ENCODE data around the gene SMCO1.
"Not testable (repeated sequence)": the region's sequence is repeated elsewhere in the genome, so short reads cannot be mapped to it uniquely, and the experiment has no call there.

The SMCO1 gene, protein sequence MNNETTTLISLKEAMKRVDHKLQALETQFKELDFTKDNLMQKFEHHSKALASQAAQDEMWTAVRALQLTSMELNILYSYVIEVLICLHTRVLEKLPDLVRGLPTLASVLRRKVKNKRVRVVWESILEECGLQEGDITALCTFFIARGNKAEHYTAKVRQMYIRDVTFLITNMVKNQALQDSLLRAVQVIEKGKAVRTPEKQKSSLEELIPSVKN

DNA sequence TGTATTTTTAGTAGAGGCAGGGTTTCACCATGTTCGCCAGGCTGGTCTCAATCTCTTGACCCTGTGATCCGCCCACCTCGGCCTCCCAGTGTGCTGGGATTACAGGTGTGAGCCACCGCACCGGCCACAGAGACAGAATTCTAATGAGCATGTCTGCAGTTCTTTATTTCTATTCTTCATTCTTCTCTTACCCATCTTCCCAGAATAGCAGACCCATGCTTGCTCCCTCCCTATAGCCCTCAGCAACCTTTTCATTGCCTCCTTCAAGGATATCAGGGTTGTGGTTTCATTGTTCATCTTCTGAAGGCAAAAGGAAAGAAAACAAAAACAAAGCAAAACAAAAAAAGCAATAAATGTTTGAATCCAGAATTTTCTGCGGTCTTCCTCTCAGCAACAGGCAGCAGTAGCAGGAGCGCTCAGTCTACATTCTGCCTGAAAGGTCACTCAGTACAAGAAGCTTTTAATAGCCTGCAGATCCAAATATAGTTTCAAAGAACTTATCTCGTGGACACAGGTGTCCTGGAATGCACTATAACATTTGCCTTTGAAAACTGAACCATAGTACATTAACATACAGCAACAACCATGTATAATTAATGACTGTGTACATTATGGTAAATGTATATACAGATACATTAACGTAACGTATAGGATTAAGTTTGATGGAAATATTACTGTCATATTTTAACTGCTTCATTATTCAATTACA lies at the start of gene SMCO1:
TSS of gene SMCO1 (minus strand) at position 434 of the 709 bp plus-strand sequence. CDS start at position 297, 137 bp downstream.
- no peak for DNase-seq

DNA sequence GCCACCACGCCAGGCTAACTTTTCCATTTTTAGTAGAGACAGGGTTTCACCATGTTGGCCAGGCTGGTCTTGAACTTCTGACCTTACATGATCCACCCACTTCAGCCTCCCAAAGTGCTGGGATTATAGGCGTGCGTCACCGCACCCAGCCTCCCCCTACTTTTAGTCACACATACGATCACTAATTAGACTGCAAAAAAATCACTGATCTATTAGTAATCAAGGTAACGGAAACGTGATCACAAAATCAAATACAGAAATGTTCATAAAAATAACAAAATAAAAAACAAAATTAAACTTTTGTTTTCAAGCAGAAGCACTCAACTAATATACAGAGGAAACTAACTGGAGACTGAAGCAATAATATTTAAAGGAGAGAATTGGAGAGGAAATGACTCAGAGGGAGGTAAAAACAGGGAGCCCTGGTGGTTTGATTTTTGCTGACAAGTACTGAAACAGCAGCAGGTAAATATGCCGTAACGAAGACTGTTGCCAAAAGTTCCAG lies 48.6 kb upstream of the SMCO1 start:
- peak; percentile 13 for DNase-seq

DNA sequence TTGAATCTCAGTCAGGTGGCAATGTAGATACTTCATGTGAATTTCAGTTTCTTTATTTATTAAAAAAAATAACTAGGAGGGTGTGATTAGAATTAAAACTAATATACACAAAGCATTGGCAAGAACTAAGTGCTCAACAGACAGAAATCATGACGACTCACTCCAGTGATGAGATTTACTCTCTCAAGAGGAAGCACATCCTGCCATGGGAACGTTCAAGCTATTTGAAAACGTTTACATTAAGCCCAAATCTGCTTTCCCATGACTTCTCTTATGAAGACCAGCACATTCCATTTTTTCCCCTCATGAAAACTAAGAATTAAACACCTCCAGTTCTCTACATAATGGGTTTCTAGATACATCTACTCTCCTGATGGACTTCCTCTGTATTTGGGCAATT lies 44.7 kb upstream of the SMCO1 start:
- DNase-seq: no peak

DNA sequence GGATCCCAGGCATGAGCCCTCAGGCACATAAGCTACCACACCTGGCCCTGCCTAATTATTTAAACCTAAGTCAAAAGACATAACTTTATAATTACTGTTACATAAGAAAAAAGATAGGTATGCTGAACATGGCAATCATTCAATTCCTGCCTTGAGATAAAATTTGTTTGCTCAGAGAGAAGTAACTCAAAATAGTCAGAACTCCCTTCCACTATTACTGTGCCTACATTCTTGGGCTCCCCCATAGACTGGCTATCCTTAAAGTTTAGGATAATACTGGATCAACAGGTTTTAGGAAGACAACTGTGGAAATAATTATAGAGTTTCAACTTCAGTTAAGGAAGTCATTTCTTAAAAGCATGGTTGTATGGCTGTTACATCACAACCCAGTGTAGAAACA lies 43.3 kb upstream of the SMCO1 start:
- no peak for DNase-seq

DNA sequence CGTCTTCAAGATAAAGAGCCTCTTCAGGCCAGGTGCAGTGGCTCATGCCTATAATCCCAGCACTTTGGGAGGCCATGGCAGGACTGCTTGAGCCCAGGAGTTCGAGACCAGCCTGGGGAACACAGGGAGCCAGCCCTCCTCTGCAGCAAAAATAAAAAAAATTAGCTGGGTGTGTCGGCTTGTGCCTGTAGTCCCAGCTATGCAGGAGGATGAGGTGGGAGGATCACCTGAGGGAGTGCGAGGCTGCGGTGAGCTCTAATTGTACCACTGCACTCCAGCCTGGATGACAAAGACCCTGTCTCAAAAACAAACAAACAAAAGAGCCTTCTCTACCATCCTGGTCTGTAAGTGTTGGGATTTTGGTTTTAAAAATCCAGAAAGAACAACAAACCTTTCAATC lies 42.1 kb upstream of the SMCO1 start:
- no peak for DNase-seq

DNA sequence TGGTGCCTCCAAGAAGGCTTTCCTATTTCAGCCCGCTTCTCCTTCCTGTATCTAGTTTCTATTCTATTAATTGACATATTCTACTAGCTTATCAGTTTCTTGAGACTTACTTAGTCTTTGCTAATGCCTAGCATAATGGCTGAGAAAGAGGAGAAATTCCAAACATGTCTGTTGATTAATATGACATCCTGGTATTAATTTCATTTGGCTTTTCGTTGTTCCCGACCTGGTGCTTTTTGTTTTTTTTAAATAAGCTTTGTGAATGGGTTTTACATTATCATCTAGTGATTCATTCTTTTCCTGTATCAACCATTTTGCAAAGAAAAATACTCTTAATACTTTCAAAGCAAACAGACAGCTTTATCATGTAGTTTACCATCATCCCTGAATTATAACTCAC lies 40.1 kb upstream of the SMCO1 start:
- DNase-seq: no peak

DNA sequence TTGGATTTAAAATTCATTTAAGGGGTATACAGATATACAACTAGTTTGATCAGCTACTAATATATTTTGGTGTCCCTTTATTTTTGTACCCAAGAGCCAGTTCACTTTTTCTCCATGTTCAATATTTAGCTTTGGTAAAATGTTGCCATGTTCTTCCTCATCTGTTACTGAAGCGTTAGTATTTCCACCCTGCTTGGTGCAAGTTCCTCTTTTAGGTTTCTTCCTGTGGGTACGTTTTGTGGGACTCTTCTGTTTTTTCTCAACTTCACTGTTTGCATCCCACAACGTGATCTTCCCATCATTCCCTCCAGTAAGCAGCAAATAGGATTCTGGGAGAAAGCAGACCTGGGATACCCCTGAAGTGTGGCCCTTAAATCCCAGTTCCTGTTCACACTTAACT lies 39.1 kb upstream of the SMCO1 start:
- DNase-seq: no peak

DNA sequence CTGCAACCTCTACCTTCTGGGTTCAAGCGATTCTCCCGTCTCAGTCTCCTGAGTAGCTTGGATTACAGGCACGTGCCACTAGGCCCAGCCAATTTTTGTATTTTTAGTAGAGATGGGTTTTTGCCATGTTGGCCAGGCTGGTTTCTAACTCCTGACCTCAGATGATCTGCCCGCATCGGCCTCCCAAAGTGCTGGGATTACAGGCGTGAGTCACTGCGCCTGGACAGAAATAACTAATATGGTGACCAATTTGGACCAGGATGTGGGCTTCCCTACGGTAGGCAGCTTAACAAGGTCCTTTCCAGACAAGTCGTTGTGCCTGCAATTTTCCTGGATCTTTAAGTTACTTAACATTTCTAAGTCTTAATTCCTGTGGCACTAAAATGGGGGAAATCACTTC lies 38.4 kb upstream of the SMCO1 start:
- no peak for DNase-seq

DNA sequence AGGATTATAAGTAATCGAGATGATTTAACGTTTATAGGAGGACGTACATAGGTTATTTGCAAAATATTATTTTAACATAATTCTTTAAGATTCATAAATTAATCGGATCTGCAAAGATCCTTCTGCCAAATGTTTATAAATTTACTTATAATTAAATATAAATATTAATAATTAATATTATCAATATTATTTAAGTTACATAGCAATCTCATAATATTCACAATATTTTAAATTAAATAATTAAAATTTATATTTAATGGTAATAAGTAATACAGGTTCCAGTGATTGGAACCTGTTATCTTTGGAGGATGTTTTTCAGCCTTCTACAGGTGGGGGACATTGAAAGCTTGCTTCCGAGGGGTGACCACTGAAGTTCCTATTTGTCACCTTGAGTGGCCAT lies 37.1 kb upstream of the SMCO1 start:
- DNase-seq: no peak

DNA sequence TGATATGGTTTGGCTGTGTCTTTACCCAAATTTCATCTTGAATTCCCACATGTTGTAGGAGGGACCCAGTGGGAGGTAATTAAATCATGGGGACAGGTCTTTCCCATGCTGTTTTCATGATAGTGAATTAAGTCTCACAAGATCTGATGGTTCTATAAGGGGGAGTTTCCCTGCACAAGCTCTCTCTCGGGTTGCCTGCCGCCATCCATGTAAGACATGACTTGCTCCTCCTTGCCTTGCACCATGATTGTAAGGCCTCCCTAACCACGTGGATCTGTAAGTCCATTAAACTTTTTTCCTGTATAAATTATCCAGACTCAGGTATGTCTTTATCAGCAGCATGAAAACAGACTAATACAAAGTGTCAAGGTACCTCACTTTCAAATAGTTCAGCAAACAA lies 35.0 kb upstream of the SMCO1 start:
- DNase-seq: not testable (repeated sequence)

DNA sequence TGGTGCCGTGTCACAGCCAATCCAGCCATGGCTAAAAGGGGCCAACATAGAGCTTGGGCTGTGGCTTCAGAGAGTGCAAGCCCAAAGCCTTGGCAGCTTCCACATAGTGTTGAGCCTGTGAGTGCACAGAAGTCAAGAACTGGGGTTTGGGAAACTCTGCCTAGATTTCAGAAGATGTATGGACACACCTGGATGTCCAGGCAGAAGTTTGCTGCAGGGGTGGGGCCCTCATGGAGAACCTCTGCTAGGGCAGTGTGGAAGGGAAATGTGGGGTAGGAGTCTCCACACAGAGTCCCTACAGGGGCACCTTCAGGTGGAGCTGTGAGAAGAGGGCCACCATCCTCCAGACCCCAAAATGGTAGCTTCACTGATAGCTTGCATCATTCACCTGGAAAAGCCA lies 34.2 kb upstream of the SMCO1 start:
- DNase-seq: not testable (repeated sequence)

DNA sequence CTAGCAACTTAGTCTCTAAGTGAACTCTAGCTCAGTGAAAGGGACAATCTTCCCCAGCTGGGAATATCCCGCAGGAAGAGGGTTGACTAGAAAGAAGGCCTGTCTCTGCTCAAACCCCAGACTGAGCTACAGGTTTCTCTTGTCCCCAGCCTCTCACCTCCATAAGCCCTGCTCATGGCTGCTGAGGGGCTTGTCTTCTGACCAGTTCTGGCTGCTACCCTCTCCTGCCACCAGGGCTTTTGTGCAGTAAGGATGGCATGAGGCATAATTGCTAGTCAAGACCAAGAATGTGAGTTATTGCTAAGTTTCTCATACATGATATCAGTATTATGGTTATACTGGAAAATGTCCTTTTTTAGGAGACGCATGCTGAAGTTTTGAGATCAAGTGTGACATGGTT lies 31.9 kb upstream of the SMCO1 start:
- no peak for DNase-seq

DNA sequence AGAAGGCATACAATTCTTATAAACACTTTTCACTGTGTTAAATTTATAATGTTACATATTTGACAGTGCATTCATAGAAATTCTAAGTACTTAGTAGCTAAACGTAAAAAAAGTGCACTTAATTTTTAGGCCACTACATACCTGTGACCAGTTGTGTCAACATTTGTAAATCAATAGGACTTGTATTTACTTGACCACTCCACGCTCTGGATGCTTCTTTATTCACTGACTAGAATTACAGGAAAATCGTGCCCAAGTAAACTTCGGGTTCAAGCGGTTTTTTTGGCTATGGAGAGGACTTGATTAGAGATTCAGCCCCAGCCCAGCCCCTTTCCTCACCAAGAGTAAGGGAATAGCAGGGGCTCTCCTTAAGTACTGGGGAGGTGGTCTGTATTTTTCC lies 31.4 kb upstream of the SMCO1 start:
- DNase-seq: no peak

DNA sequence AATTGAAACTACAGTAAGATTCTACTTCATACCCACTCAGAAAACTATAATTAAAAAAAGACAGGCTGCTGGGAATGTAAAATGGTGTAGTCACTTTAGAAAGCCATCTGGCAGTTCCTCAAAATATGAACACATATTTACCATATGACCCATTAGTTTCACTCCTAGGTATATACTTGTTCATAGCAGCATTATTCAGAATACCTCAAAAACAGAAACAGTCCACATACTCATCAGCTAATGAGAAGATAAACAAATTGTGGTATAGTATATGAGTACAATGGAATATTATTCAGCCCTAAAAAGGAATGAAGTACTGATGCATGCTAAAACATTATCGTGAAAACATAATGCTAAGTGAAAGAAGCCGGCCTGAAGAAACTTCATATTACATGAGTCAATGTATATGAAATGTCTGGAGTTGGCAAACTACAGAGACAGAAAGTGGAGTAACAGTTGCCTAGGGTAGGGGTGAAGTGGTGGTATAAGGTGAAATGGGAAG lies 29.4 kb upstream of the SMCO1 start:
- DNase-seq: no peak

DNA sequence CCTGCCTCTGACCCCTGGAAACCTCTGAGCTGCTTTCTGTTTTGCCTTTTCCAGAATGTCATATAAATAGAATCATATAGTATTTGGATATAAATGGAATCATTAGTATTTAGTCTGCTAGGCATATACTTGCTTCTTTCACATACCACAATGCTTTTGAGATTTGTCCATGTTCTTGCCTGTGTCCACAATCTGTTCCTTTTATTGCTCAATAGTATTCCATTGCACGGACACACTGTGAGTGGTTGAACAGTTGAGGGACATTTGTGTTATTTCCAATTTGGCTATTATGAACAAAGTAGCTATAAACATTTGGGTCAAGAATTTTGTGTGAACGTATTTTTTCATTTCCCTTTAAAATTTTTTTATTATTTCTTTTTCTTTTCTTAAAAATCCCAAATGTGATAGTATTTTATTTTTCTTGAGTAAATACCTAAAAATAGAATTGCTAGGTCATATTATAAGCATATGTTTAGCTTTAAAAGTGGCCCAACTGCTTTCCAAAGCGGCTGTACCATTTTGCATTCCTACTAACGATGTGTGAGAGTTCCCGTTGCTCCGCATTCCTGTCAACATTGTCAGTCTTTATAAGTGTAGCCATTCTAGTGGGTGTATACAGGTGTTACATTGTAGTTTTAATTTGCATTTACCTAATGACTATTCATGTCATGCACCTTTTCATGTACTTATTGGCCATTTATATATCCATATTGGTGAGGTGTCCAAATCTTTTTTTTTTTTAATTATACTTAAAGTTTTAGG lies 26.7 kb upstream of the SMCO1 start:
- no peak for DNase-seq

DNA sequence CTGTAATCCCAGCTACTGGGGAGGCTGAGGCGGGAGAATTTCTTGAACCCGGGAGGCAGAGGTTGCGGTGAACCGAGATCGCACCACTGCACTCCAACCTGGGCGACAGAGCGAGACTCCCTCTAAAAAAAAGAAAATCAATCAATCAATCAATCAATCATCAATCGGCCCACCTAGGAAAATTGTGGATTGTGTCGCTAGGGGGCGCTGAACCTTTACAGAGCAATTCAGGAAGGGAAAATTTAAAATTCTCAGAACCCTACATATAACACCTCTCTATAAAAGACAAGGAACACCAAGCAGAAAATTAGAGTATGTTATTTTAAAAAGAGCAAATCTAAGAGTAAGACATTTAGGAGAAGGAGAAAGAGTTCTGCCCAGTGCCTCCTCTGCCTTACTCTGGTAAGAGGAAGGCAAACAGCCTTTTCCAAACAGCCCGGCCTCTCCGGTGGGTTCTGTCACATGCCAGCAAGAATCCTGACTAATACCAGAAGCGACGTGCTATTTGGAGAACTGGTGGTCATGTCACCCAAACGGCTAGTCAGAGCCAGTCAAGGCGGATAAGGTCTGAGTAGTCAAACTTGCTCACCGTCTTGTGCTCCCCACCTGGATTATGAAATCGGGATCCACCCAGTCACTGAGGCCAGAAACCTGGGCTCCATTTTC lies 22.3 kb upstream of the SMCO1 start:
- peak; percentile 66 for DNase-seq

DNA sequence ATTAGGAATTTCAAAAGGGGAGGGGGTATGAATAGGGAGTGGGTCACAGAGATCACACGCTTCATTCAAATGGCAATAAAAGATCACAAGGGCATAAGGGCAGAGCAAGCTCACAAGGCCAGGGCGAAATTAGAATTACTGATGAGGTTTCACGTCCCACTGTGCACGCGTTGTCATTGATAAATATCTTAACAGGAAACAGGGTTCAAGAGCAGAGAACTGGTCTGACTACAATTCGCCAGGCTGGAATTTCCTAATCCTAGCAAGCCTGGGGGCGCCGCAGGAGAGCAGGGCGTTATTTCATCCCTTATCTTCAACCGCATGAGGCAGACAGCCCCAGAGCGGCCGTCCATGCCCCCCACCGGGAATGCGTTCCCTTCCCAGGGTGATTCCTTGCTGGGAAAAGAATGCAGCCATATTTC lies 18.1 kb upstream of the SMCO1 start:
- no peak for DNase-seq

DNA sequence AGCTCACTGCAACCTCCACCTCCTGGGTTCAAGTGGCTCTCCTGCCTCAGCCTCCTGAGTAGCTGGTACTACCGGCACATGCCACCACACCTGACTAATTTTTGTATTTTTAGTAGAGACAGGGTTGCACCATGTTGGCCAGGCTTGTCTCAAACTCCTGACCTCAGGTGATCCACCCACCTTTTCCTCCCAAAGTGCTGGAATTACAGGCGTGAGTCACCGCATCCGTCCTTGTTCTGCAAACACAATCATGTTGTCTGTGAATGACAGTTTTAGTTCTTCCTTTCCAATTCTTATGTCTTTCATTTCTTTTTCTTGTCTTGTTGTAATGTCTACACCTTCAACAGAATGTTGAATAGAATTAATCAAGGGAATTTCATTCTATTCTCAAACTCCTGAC lies 16.3 kb upstream of the SMCO1 start:
- no peak for DNase-seq

DNA sequence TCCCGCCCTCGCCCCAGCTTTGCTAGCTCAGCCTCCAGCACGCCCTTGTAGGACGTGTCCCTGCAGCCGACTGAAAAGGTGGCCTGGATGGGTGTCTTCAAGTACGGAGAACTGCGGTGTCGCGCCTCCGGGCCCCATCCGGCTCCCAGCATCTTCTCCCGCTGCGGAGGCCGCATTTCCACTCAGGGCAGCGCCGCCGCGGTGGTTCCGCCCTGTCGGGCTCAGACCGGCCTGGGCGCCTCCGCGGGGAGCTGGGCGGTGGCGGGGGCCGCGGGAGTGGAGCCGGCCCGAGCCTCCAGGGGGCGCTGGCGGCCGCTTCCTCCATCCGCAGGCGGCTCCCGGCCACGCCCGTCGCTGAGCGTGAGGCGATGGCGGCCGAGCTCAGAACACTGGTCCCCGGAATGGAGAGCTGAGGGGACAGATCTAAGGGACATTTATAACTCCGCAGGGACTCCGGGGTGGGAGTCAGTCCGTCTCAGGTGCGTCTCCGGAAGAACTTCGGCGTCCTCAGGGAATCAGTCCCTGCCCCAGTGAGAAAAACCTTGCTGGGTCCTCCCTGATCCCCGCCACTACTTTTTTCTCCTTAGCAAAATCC lies 13.6 kb upstream of the SMCO1 start:
- DNase-seq: peak; percentile 90

DNA sequence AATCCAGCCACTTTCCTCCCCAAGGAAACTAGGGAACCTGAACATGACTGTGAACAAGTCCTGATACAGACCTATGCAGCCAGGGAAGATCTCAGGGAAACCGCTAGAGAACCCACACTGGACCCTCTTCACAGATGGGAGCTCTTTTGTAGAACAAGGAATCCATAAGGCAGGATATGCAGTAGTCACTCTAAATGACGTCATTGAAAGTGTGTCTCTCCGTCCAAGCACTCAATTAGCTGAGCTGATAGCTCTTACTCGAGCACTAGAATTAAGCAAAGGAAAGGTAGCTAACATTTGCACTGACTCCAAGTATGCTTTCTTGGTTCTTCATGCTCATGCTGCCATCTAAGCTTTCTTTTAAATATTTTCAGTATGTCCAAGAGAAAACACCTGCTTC lies 10.0 kb upstream of the SMCO1 start:
- DNase-seq: no peak

DNA sequence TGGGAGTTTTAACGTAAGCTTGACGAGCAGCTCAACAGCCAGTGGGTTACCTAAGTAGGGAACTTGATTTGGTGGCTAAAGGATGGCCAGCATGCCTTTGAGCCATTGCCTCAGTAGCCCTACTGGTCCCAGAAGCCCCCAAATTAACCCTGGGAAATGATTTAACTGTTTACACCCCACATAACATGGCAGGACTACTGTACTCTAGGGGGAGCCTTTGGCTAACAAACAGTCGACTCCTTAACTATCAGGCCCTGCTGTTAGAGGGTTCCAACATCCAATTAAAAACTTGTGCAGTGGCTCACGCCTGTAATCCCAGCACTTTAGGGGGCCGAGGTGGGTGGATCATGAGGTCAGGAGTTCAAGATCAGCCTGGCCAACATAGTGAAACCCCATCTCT lies 9.4 kb upstream of the SMCO1 start:
- no peak for DNase-seq

DNA sequence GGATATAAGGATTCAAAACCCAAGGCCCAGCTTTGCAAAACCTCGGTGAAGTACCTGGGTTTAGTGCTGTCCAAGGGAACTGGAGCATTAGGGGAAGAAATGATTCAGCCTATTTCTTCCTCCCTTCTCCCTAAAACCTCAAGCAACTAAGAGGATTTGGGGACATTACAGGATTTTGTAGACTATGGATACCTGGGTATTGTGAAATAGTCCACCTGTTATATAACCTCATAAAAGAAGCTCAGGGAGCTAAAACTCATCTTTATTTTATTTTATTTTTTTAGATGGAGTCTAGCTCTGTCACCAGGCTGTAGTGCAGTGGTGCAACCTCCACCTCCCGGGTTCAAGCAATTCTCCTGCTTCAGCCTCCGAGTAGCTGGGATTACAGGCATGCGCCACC lies 8.7 kb upstream of the SMCO1 start:
- DNase-seq: no peak

DNA sequence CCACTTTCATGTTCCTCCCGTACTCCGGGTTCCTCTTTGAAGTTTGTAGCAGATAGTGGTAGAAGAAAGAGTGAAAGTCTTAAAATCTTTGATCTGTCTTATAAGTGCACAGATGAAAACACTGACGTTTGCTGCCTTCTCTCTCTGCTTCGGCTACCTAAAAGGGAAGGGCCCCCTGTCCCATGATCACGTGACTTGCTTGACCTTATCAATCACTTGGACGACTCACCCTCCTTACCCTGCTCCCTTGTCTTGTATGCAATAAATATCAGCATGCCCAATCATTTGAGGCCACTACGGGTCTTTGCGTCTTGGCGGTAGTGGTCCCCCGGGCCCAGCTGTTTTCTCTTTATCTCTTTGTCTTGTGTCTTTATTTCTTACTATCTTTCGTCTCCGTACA lies 6.1 kb upstream of the SMCO1 start:
- DNase-seq: not testable (repeated sequence)

Data from stimulated activated CD4-positive, alpha-beta T cell treated with anti-CD3 and anti-CD28 coated beads, Interleukin-4, amount 100 ng/mL, for 1 hour (primary cell).